Gastroesophageal sphincter (tissue), 4 donors: Measurements from ENCODE around the gene USP5. TPM values are rescaled to one million over a fixed set of nuclear protein-coding genes. Genes with fewer than 3 reads are reported as not detected.

Experiments
- ATAC-seq: fragments of 150-250 bp; one replicate; pipeline ENCODE4 v1.9.1; 2016; ENCODE audit warnings: mild to moderate bottlenecking, moderate library complexity
- H3K27ac ChIP-seq, 4 donors: fragments of 200-600 bp; sonication (generic) in 3 of 4; 1 replicate in 3 of 4; 2 replicates in 1 of 4; pipeline ENCODE4 v1.5.1; 2016 to 2019
- H3K27me3 ChIP-seq: fragments of 200-600 bp; sonication (generic); one replicate; pipeline ENCODE4 v1.5.1; 2019
- H3K36me3 ChIP-seq, 2 donors: fragments of 200-600 bp; sonication (generic); one replicate each; pipeline ENCODE4 v1.5.1; 2019; ENCODE audit warnings: control low read depth in 1 of 2
- H3K4me1 ChIP-seq, 3 donors: fragments of 200-600 bp; sonication (generic); 1 replicate in 2 of 3; 2 replicates in 1 of 3; pipeline ENCODE4 v1.5.1; 2016 to 2019; ENCODE audit warnings: control low read depth in 2 of 3
- H3K4me3 ChIP-seq, 2 donors: fragments of 200-600 bp; sonication (generic); one replicate each; pipeline ENCODE4 v1.5.1; 2019; ENCODE audit warnings: mild to moderate bottlenecking in 1 of 2, moderate library complexity in 1 of 2
- H3K9me3 ChIP-seq, 3 donors: fragments of 200-600 bp; sonication (generic); one replicate each; pipeline ENCODE4 v1.5.1; 2017 to 2019; ENCODE audit warnings: control low read depth in 2 of 3
- CTCF ChIP-seq, 4 experiments: fragments of 200-600 bp in 2 of 4; fragments of 450-650 bp in 2 of 4; sonication (generic) in 1 of 4; IDR thresholded peaks; one replicate each; pipeline ENCODE4 v1.5.1; 2017 to 2019; ENCODE audit warnings: antibody characterized with exemption in 4 of 4, mild to moderate bottlenecking in 2 of 4, moderate library complexity in 2 of 4
- EP300 ChIP-seq: sonication (generic); formaldehyde crosslinking; IDR thresholded peaks from one replicate; pipeline ENCODE4 v1.6.1; 2017; ENCODE audit warnings: antibody characterized with exemption, mild to moderate bottlenecking
- POLR2A ChIP-seq, 2 donors: fragments of 450-650 bp; IDR thresholded peaks; one replicate each; pipeline ENCODE4 v1.6.1; 2017; ENCODE audit warnings: antibody characterized with exemption in 2 of 2, mild to moderate bottlenecking in 2 of 2, moderate library complexity in 1 of 2
- POLR2AphosphoS5 ChIP-seq: sonication (generic); formaldehyde crosslinking; IDR thresholded peaks from one replicate; pipeline ENCODE4 v1.6.1; 2017; ENCODE audit warnings: antibody characterized with exemption
- WGBS, 2 donors: methylation state at CpG; one replicate each; pipeline ENCODE4 v1.1.5; 2018; ENCODE audit warnings: low coverage in 1 of 2; 5-methylcytosine and 5-hydroxymethylcytosine counted together
- total RNA-seq, 4 donors: library from RNA; depleted of rRNA; stranded (reverse); fragments of >200 nt; gene quantifications; one replicate each; pipeline ENCODE4 v1.1.0, GENCODE V29; 2016

USP5 gene
- total RNA-seq, 4 donors from 2014 or later = 43.4 to 70.9 (median 65.0) TPM

- Histone ChIP-seq H3K4me3 (no peak overlapping the region), H3K27me3 (no peaks in the 10 kb centered on the region), H3K9me3 (no peaks in the 10 kb centered on the region), H3K27ac (no peak overlapping the region), H3K4me1 (peaks cover 0 to 9% (median 6%) of the 10 kb centered on the region in 3 donors), H3K36me3 (no peaks in the 10 kb centered on the region)
- TF ChIP-seq POLR2A (IDR thresholded peaks at IDR 0.05) (no peak), CTCF (IDR thresholded peaks at IDR 0.05) (no peak), EP300 (no peak), POLR2AphosphoS5 (no peak)
- 52 to 69% methylated on average over 2 to 3 of the region's 3 CpGs for WGBS, 2 donors
- no peak for ATAC-seq
Measured at GRCh38 chr12:6816598-6816997, 35.4 kb upstream of the USP5 start.

- H3K4me3 ChIP-seq = no peak overlapping the region
- no peak for ATAC-seq
- peaks cover 0 to 14% (median 9%) of the 10 kb centered on the region in 3 donors for H3K4me1 ChIP-seq
- WGBS, 2 donors = no CpG with 5 or more reads among the region's 8 CpGs
- H3K9me3 ChIP-seq = no peaks in the 10 kb centered on the region
- TF ChIP-seq POLR2AphosphoS5 = no peak
- TF ChIP-seq EP300 = no peak
- TF ChIP-seq POLR2A (IDR thresholded peaks at IDR 0.05) = no peak
- TF ChIP-seq CTCF (IDR thresholded peaks at IDR 0.05) = no peak
- peaks cover 2% of the 10 kb centered on the region for H3K27me3 ChIP-seq
- H3K27ac ChIP-seq = no peak overlapping the region
- no peaks in the 10 kb centered on the region for H3K36me3 ChIP-seq
Measured at GRCh38 chr12:6817098-6817497, 34.9 kb upstream of the USP5 start.

- ATAC-seq = no peak
- H3K9me3 ChIP-seq = no peaks in the 10 kb centered on the region
- no peak overlapping the region for H3K27ac ChIP-seq
- no peak for TF ChIP-seq CTCF (IDR thresholded peaks at IDR 0.05)
- no peak for TF ChIP-seq POLR2A (IDR thresholded peaks at IDR 0.05)
- H3K36me3 ChIP-seq = no peaks in the 10 kb centered on the region
- H3K4me1 ChIP-seq = peaks cover 0 to 20% (median 14%) of the 10 kb centered on the region in 3 donors
- H3K27me3 ChIP-seq = peaks cover 7% of the 10 kb centered on the region
- no peak overlapping the region for H3K4me3 ChIP-seq
- 75 to 84% methylated on average over 16 to 18 of the region's 20 CpGs for WGBS, 2 donors
Measured at GRCh38 chr12:6817662-6818157, 34.2 kb upstream of the USP5 start.

GRCh38 chr12:6818222-6818621, 33.7 kb upstream of the USP5 start:
- no peak for TF ChIP-seq CTCF (IDR thresholded peaks at IDR 0.05)
- TF ChIP-seq POLR2A (IDR thresholded peaks at IDR 0.05) = no peak
- no peak for TF ChIP-seq EP300
- no peak for TF ChIP-seq POLR2AphosphoS5
- H3K27me3 ChIP-seq = peaks cover 12% of the 10 kb centered on the region
- WGBS, 2 donors = 40 to 75% methylated on average over 2 to 3 of the region's 10 CpGs
- ATAC-seq = no peak
- no peak overlapping the region for H3K4me3 ChIP-seq
- H3K27ac ChIP-seq = no peak overlapping the region
- H3K36me3 ChIP-seq = no peaks in the 10 kb centered on the region
- peaks cover 0 to 26% (median 14%) of the 10 kb centered on the region in 3 donors for H3K4me1 ChIP-seq
- no peaks in the 10 kb centered on the region for H3K9me3 ChIP-seq

GRCh38 chr12:6818645-6819044, 33.3 kb upstream of the USP5 start:
- H3K4me1 ChIP-seq = peaks cover 0 to 30% (median 14%) of the 10 kb centered on the region in 3 donors
- no peak for TF ChIP-seq EP300
- TF ChIP-seq CTCF (IDR thresholded peaks at IDR 0.05) = no peak
- TF ChIP-seq POLR2AphosphoS5 = no peak
- no peak for TF ChIP-seq POLR2A (IDR thresholded peaks at IDR 0.05)
- H3K36me3 ChIP-seq = no peaks in the 10 kb centered on the region
- ATAC-seq = no peak
- peaks cover 16% of the 10 kb centered on the region for H3K27me3 ChIP-seq
- H3K4me3 ChIP-seq = no peak overlapping the region
- 80% methylated on average over 2 of the region's 5 CpGs; no CpG with 5 or more reads in 1 of the 2 donors for WGBS, 2 donors
- H3K27ac ChIP-seq = no peak overlapping the region
- no peaks in the 10 kb centered on the region for H3K9me3 ChIP-seq
